OCI-LY7 (cell line): ENCODE data around the gene SRP68.

Experiments used
- EZH2phosphoT487 ChIP-seq: fragments of 200-600 bp; sonication (generic); IDR thresholded peaks from 2 replicates; pipeline ENCODE4 v1.6.1; 2018; ENCODE audit warnings: low read depth, borderline replicate concordance, mild to moderate bottlenecking, mixed run types, antibody characterized with exemption, low read length, moderate library complexity, mixed read lengths
- TF ChIP-seq, protein P1 (sequence below): fragments of 200-600 bp; sonication (generic); conservative IDR thresholded peaks from 2 replicates; pipeline ENCODE4 v1.5.1; 2014; ENCODE audit warnings: mild to moderate bottlenecking, antibody characterized with exemption, low read length, moderate library complexity, mixed read lengths

DNA sequence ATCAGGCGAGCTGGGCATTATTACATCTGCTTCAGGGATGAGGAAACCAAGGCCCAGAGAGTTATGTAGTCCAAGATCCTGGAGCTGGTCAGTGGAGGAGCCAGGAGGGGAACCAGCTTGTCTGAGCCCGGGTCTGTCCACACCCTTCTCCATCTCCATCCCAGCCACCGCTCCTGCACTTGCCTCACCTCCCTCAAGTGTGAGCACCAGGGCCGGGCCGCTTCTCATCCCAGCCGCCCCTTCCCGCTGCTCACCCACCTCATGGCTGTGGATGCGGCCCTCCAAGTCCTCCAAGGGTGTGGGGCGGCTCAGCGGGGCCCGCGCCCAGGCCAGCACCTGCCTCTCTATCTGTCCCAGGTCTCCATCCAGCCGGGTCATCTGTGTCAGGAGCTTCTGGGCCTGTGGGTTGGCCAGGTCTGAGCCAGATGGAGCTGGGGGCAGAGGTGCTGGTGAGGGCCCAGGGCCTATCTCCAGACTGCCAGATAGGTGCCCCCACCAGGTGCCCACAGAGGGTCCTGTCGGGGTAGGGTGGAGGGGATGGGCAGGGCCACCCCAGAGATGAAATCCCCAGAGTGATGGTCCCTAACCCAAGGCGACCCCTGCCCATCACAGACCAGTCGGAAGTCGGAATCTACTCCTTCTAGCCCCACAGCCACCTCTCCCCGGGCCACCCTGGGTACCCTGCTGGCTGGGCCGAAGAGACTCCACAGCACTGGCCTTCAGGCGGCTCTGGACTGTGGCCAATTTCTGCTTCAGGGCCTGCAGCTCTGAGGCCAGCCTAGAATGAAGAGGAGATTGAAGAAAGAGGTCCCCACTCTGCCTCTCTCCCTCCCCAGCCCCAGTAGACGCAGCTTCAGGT, 54.6 kb downstream of the SRP68 start:
- TF ChIP-seq, protein P1, sequence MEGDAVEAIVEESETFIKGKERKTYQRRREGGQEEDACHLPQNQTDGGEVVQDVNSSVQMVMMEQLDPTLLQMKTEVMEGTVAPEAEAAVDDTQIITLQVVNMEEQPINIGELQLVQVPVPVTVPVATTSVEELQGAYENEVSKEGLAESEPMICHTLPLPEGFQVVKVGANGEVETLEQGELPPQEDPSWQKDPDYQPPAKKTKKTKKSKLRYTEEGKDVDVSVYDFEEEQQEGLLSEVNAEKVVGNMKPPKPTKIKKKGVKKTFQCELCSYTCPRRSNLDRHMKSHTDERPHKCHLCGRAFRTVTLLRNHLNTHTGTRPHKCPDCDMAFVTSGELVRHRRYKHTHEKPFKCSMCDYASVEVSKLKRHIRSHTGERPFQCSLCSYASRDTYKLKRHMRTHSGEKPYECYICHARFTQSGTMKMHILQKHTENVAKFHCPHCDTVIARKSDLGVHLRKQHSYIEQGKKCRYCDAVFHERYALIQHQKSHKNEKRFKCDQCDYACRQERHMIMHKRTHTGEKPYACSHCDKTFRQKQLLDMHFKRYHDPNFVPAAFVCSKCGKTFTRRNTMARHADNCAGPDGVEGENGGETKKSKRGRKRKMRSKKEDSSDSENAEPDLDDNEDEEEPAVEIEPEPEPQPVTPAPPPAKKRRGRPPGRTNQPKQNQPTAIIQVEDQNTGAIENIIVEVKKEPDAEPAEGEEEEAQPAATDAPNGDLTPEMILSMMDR: no peak
- TF ChIP-seq EZH2phosphoT487: no peak
